Ovary (tissue), 3 donors: ENCODE results near the gene COL4A1.

ENCODE experiments used
- CTCF ChIP-seq, 3 donors: fragments of 450-650 bp in 2 of 3; fragments of 200-600 bp in 1 of 3; IDR thresholded peaks; one replicate each; pipeline versions ENCODE4 v1.5.1 to v1.8.0; 2016 to 2022; ENCODE audit warnings: antibody characterized with exemption in 3 of 3, mild to moderate bottlenecking in 1 of 3
- POLR2A ChIP-seq: fragments of 450-650 bp; IDR thresholded peaks from one replicate; pipeline ENCODE4 v1.6.1; 2017; ENCODE audit warnings: antibody characterized with exemption, mild to moderate bottlenecking, moderate library complexity
- donor health status: DM: no; HTN: no; CAD: no.

- TF ChIP-seq POLR2A: no peak
- no peak for TF ChIP-seq CTCF (IDR thresholded peaks at IDR 0.05)
Measured at GRCh38 chr13:110125613-110126272, 181.2 kb downstream of the COL4A1 start.
